Sciatic nerve (tissue), 2 donors: ENCODE measurements around the gene SAMD13. TPM values are rescaled to one million over a fixed set of nuclear protein-coding genes. Genes with fewer than 3 reads are reported as not detected.

Source experiments
- ATAC-seq: fragments of 200-7000 bp; cut with Tn5 transposase; one replicate; pipeline ENCODE4 v1.9.1; 2020; ENCODE audit warnings: mild to moderate bottlenecking, moderate library complexity
- DNase-seq: peaks from one replicate; pipeline ENCODE4 v3.0.0-alpha.2; 2020; ENCODE audit warnings: low spot score
- intact Hi-C: fragments of 100-400 bp; cut with DNase I; formaldehyde crosslinking; loops from one replicate; pipeline ENCODE4 v1.14.2; 2022
- total RNA-seq: library from RNA; stranded (reverse); fragmentation: NEBNext Ultra II Directional; extraction: Animal tissue kit (Norgen Biotek cat#: 25700); gene quantifications from one replicate; pipeline ENCODE4 v1.2.1, GENCODE V29; 2021
- donor health status: DM: no; HTN: no; CAD: no.
- donor health status: DM: no; HTN: no; CAD: no.

Gene SAMD13
- total RNA-seq, 1 donor from 2014 or later = 0.76 TPM

DNA sequence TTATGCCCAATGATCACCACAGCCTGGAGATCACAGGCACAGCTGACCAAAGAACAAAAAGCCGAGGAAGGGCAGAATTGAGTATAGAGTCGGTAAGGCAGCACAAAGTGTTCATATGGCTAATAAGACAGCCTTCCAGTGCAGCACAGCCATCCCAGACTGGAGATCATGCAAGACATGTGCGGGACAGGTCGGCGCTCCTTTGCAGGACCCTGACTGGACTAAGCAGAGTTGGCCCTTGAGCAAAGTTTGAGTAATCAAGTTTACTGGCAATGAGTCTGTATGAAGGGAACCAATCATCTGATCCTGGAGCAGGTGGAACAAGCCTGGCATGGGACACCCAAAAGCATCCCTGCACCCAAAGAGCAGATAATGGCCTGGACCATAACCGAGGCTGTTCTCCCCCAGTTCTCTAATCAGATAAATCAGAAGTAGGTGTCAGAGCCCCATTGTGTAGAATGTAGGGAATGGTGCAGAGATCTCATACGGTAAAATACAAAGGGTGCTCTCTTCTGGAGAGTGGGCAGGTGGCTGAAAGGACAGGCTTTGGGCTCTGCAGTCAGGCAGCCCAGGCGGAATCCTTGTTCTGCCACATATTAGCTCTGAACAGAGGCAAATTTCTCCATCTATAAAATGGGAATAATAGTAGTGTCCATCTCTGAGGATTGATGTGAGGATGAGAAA is 86.1 kb downstream of the SAMD13 start:
- ATAC-seq (no peak), DNase-seq (no peak)
- intact Hi-C loops = no loop called here

GRCh38 chr1:84390226-84390625 is 88.7 kb downstream of the SAMD13 start:
- intact Hi-C loops = no loop called here
- no peak for DNase-seq
- no peak for ATAC-seq

DNA sequence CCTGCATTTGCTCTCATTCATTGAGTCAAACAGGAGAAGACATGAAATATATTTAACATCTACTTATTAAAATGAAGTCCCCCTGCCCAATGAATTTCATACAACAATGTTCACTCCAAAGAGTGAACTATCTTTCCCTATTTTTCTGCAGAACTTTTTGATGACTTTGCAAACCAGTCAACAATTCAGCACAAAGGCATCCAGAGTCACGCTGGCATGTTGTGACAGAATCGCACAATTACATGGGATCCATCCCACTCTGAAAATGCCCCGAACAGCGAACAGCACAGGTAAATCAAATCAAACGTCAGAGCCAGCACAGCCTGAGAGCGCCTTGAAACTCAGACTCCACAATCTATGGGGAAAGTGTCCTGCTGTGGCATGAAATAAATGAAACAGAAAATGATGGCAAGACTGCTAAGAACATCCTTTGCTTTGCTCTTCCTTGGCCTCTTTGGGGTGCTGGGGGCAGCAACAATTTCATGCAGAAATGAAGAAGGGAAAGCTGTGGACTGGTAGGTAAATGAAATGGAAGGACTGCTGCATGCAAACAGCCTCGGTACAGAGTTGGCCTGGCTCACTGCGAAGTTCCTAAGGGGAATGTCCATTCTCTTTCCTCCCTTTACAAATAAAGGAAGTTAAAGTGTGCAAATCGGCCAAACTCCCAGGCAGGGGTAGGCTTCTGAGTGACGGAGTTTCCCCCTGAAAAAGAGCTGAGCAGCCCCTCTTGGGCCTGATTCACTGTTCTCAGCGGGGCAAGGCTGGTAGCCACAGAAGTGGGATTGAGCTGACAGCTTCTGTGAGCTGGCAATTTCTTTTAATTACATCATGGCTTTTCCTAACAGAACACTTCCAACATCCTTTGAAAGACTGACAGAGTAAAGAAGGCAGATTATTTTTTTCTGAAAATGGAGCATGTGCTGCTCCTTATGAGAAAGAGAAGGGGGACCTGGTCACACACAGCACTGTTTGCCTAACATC is 97.0 kb downstream of the SAMD13 start, which contains the start of gene DNASE2B:
DNASE2B (plus strand) TSS at position 310 of the 981 bp plus-strand sequence; CDS start at position 391, 81 bp downstream.
- DNase-seq (no peak), ATAC-seq (no peak)
- intact Hi-C loops = no loop called here

Other genes starting within 250 kb of the SAMD13 start
- gene PRKACB, start 157.4 kb upstream of the SAMD13 start, total RNA-seq = 28.0 TPM
- gene DNASE2B, start 96.8 kb downstream of the SAMD13 start, total RNA-seq = not detected
- 21.8 TPM for gene RPF1, start 177.6 kb downstream of the SAMD13 start, total RNA-seq
- gene SPATA1, start 204.7 kb downstream of the SAMD13 start, total RNA-seq = 3.4 TPM
- gene GNG5, start 204.9 kb downstream of the SAMD13 start, total RNA-seq = 50.5 TPM